ENCODE results near the gene CAMK4.

CAMK4 gene

GRCh38 chr5:111518777-111519176 is 294.6 kb downstream of the CAMK4 start:
- Histone ChIP-seq H3K36me3 (ENCODE audit: insufficient read depth, low read length) (no peaks in the 10 kb centered on the region), H3K4me1 (ENCODE audit: insufficient read depth, low read length) (no peaks in the 10 kb centered on the region), H3K27ac (ENCODE audit: low read depth, low read length) (no peak overlapping the region), H3K4me3 (ENCODE audit: low read depth in 1 of 2, low read length in 2 of 2) (no peak overlapping the region), H3K27me3 (ENCODE audit: control insufficient read depth in 1 of 2, insufficient read depth in 2 of 2, low read length in 2 of 2) (no peaks in the 10 kb centered on the region), H3K9ac (ENCODE audit: low read length) (no peak overlapping the region), H3K9me3 (ENCODE audit: low read length) (no peaks in the 10 kb centered on the region)

- Histone ChIP-seq H3K36me3 (ENCODE audit: insufficient read depth, low read length) (no peaks in the 10 kb centered on the region), H3K4me3 (ENCODE audit: low read depth in 1 of 2, low read length in 2 of 2) (no peak overlapping the region), H3K9me3 (ENCODE audit: low read length) (no peaks in the 10 kb centered on the region), H3K27ac (ENCODE audit: low read depth, low read length) (no peak overlapping the region), H3K9ac (ENCODE audit: low read length) (no peak overlapping the region), H3K4me1 (ENCODE audit: insufficient read depth, low read length) (no peaks in the 10 kb centered on the region), H3K27me3 (ENCODE audit: control insufficient read depth in 1 of 2, insufficient read depth in 2 of 2, low read length in 2 of 2) (no peaks in the 10 kb centered on the region)
Measured at GRCh38 chr5:111520908-111521307, 296.7 kb downstream of the CAMK4 start.

GRCh38 chr5:111528056-111528455 is 303.9 kb downstream of the CAMK4 start:
- H3K4me3 ChIP-seq (ENCODE audit: low read depth in 1 of 2, low read length in 2 of 2) = no peak overlapping the region
- H3K27me3 ChIP-seq (ENCODE audit: control insufficient read depth in 1 of 2, insufficient read depth in 2 of 2, low read length in 2 of 2) = no peaks in the 10 kb centered on the region
- H3K4me1 ChIP-seq (ENCODE audit: insufficient read depth, low read length) = no peaks in the 10 kb centered on the region
- no peak overlapping the region for H3K27ac ChIP-seq (ENCODE audit: low read depth, low read length)
- H3K36me3 ChIP-seq (ENCODE audit: insufficient read depth, low read length) = no peaks in the 10 kb centered on the region
- no peaks in the 10 kb centered on the region for H3K9me3 ChIP-seq (ENCODE audit: low read length)
- H3K9ac ChIP-seq (ENCODE audit: low read length) = no peak overlapping the region

GRCh38 chr5:111530298-111530740 is 306.1 kb downstream of the CAMK4 start:
- H3K9ac ChIP-seq (ENCODE audit: low read length) = no peak overlapping the region
- no peaks in the 10 kb centered on the region for H3K4me1 ChIP-seq (ENCODE audit: insufficient read depth, low read length)
- no peaks in the 10 kb centered on the region for H3K9me3 ChIP-seq (ENCODE audit: low read length)
- no peak overlapping the region for H3K27ac ChIP-seq (ENCODE audit: low read depth, low read length)
- no peak overlapping the region for H3K4me3 ChIP-seq (ENCODE audit: low read depth in 1 of 2, low read length in 2 of 2)
- no peaks in the 10 kb centered on the region for H3K36me3 ChIP-seq (ENCODE audit: insufficient read depth, low read length)
- H3K27me3 ChIP-seq (ENCODE audit: control insufficient read depth in 1 of 2, insufficient read depth in 2 of 2, low read length in 2 of 2) = no peaks in the 10 kb centered on the region

GRCh38 chr5:111532886-111533582 is 308.9 kb downstream of the CAMK4 start:
- Histone ChIP-seq H3K4me1 (ENCODE audit: insufficient read depth, low read length) (no peaks in the 10 kb centered on the region), H3K9me3 (ENCODE audit: low read length) (no peaks in the 10 kb centered on the region), H3K27ac (ENCODE audit: low read depth, low read length) (no peak overlapping the region), H3K4me3 (ENCODE audit: low read depth in 1 of 2, low read length in 2 of 2) (no peak overlapping the region), H3K9ac (ENCODE audit: low read length) (no peak overlapping the region), H3K27me3 (ENCODE audit: control insufficient read depth in 1 of 2, insufficient read depth in 2 of 2, low read length in 2 of 2) (no peaks in the 10 kb centered on the region), H3K36me3 (ENCODE audit: insufficient read depth, low read length) (no peaks in the 10 kb centered on the region)

GRCh38 chr5:111535879-111536549 is 311.8 kb downstream of the CAMK4 start:
- H3K36me3 ChIP-seq (ENCODE audit: insufficient read depth, low read length) = no peaks in the 10 kb centered on the region

GRCh38 chr5:111537141-111538024 is 313.2 kb downstream of the CAMK4 start:
- Histone ChIP-seq H3K9me3 (ENCODE audit: low read length) (no peaks in the 10 kb centered on the region), H3K4me1 (ENCODE audit: insufficient read depth, low read length) (no peaks in the 10 kb centered on the region), H3K27me3 (ENCODE audit: control insufficient read depth in 1 of 2, insufficient read depth in 2 of 2, low read length in 2 of 2) (no peaks in the 10 kb centered on the region), H3K4me3 (ENCODE audit: low read depth in 1 of 2, low read length in 2 of 2) (no peak overlapping the region), H3K9ac (ENCODE audit: low read length) (no peak overlapping the region), H3K36me3 (ENCODE audit: insufficient read depth, low read length) (no peaks in the 10 kb centered on the region), H3K27ac (ENCODE audit: low read depth, low read length) (no peak overlapping the region)

More at GRCh38 chr5:111535879-111536549, 311.8 kb downstream of the CAMK4 start:
- Histone ChIP-seq H3K27ac (ENCODE audit: low read depth, low read length) (no peak overlapping the region), H3K27me3 (ENCODE audit: control insufficient read depth in 1 of 2, insufficient read depth in 2 of 2, low read length in 2 of 2) (no peaks in the 10 kb centered on the region), H3K4me1 (ENCODE audit: insufficient read depth, low read length) (no peaks in the 10 kb centered on the region), H3K9me3 (ENCODE audit: low read length) (no peaks in the 10 kb centered on the region), H3K4me3 (ENCODE audit: low read depth in 1 of 2, low read length in 2 of 2) (no peak overlapping the region), H3K9ac (ENCODE audit: low read length) (no peak overlapping the region)
